ENCODE results near the gene VIM. TPM values are rescaled to one million over a fixed set of nuclear protein-coding genes. Genes with fewer than 3 reads are reported as not detected.

VIM gene
- total and polyA plus RNA-seq, 2 experiments from 2014 or later = 131 to 228 TPM

DNA sequence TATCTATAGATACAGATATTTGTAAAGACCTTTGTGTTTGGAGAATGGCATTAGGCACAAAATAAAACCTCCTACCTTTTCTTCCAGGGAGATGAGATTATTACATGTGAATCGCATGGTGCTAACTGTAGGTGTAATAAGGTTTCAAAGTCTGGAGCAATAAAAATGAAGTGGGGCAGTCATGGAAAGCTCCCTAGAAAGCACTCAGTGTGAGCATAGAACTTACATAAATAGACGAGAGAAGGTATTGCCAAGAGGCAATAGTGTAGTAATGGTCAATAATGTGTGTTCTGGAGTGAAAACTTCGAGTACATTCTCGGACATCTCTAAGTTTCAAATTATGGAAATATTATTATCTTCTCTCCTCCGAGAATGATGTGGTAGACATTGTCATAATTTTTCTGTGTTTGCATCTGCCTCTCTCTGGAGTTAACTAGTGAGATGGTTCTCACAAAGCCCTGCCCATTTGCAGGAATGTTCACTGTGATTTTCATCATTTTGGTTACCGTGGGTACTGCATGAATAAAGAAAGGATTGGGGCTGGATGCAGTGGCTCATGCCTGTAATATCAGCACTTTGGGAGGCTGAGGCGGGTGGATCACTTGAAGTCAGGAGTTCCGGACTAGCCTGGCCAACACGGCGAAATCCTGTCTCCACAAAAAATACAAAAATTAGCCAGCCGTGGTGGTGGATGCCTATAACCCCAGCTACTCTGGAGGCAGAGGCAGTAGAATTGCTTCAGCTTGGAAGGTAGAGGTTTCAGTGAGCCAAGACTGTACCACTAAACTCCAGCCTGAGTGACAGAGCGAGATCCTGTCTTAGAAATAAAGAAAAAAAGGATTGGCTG, 10.6 kb downstream of the VIM start (continued):
- TF ChIP-seq NANOG (IDR thresholded peaks at IDR 0.05; ENCODE audit: borderline replicate concordance) = no peak
- TF ChIP-seq, protein P1, sequence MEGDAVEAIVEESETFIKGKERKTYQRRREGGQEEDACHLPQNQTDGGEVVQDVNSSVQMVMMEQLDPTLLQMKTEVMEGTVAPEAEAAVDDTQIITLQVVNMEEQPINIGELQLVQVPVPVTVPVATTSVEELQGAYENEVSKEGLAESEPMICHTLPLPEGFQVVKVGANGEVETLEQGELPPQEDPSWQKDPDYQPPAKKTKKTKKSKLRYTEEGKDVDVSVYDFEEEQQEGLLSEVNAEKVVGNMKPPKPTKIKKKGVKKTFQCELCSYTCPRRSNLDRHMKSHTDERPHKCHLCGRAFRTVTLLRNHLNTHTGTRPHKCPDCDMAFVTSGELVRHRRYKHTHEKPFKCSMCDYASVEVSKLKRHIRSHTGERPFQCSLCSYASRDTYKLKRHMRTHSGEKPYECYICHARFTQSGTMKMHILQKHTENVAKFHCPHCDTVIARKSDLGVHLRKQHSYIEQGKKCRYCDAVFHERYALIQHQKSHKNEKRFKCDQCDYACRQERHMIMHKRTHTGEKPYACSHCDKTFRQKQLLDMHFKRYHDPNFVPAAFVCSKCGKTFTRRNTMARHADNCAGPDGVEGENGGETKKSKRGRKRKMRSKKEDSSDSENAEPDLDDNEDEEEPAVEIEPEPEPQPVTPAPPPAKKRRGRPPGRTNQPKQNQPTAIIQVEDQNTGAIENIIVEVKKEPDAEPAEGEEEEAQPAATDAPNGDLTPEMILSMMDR (conservative IDR thresholded peaks at IDR 0.05; ENCODE audit: low read depth in 2 of 2) = no peak
- TF ChIP-seq, protein P2, sequence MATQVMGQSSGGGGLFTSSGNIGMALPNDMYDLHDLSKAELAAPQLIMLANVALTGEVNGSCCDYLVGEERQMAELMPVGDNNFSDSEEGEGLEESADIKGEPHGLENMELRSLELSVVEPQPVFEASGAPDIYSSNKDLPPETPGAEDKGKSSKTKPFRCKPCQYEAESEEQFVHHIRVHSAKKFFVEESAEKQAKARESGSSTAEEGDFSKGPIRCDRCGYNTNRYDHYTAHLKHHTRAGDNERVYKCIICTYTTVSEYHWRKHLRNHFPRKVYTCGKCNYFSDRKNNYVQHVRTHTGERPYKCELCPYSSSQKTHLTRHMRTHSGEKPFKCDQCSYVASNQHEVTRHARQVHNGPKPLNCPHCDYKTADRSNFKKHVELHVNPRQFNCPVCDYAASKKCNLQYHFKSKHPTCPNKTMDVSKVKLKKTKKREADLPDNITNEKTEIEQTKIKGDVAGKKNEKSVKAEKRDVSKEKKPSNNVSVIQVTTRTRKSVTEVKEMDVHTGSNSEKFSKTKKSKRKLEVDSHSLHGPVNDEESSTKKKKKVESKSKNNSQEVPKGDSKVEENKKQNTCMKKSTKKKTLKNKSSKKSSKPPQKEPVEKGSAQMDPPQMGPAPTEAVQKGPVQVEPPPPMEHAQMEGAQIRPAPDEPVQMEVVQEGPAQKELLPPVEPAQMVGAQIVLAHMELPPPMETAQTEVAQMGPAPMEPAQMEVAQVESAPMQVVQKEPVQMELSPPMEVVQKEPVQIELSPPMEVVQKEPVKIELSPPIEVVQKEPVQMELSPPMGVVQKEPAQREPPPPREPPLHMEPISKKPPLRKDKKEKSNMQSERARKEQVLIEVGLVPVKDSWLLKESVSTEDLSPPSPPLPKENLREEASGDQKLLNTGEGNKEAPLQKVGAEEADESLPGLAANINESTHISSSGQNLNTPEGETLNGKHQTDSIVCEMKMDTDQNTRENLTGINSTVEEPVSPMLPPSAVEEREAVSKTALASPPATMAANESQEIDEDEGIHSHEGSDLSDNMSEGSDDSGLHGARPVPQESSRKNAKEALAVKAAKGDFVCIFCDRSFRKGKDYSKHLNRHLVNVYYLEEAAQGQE (IDR thresholded peaks at IDR 0.05; ENCODE audit: unreplicated experiment) = no peak

DNA sequence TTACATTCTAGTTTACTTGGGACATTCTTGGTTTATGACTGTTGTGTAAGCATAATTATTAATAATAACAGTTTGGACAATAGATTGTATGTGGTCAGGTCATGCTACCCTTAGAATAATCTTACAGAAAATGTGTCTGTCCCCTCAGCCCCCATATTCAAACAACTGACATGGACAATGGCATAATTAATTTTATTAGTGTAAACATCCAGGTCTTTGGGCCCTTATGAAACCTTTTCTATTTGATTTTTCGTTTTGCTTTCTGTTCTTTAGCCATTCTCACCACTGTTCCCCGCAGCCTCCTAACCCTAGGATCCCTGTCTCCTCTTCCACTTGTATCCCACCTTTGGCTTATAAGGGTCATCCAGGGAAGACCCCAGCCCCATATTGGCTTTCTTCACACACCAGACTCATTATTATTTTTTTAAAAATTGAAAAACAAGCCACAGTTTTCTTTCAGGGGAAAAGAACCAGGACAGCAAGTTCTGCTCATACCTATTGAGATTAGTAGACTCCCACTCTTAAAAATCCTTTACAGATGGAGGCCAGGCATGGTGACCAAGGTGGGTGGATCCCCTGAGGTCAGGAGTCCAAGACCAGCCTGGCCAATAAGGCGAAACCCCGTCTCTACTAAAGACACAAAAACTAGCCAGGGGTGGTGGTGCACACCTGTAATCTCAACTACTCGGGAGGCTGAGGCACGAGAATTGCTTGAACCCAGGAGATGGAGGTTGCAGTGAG, 11.5 kb downstream of the VIM start:
- Histone ChIP-seq H3K27me3 (ENCODE audit: insufficient read depth) (no peaks in the 10 kb centered on the region), H3K27ac (ENCODE audit: low read depth) (no peak overlapping the region), H3K4me3 (no peak overlapping the region), H4K20me1 (replicated peaks; ENCODE audit: insufficient read depth) (no peaks in the 10 kb centered on the region), H3K36me3 (ENCODE audit: insufficient read depth) (peaks cover 22% of the 10 kb centered on the region; the same call in 1 of the 2 replicates), H3F3A (replicated peaks; ENCODE audit: low read depth) (no peaks in the 10 kb centered on the region), H2AFZ (no peak overlapping the region), H3K79me2 (replicated peaks; ENCODE audit: insufficient read depth) (no peaks in the 10 kb centered on the region), H3K4me2 (no peak overlapping the region), H3K4me1 (ENCODE audit: insufficient read depth) (no peaks in the 10 kb centered on the region), H3K9me2 (ENCODE audit: insufficient read depth) (no peaks in the 10 kb centered on the region)
- no peaks in the 10 kb centered on the region for H3K4me1 Mint-ChIP-seq
- ATAC-seq (no peak), DNase-seq (ENCODE audit: low spot score) (no peak)
- H3K9me3 Mint-ChIP-seq = no peaks in the 10 kb centered on the region
- peaks cover 16% of the 10 kb centered on the region for H3K36me3 Mint-ChIP-seq (ENCODE audit: low read depth)
- H3K27ac Mint-ChIP-seq = no peak overlapping the region
- H3K4me3 Mint-ChIP-seq = no peak overlapping the region
- peaks cover 5% of the 10 kb centered on the region for H3K27me3 Mint-ChIP-seq (ENCODE audit: insufficient read depth, low read depth, poor library complexity)
- TF ChIP-seq, protein P2 (IDR thresholded peaks at IDR 0.05; ENCODE audit: unreplicated experiment) = no peak
- TF ChIP-seq JUNB (IDR thresholded peaks at IDR 0.05; ENCODE audit: unreplicated experiment) = no peak
- no peak for TF ChIP-seq ZNF331 (CRISPR knock-in tag; IDR thresholded peaks at IDR 0.05; ENCODE audit: low read depth)
- no peak for TF ChIP-seq EZH2phosphoT487 (IDR thresholded peaks at IDR 0.05; ENCODE audit: unreplicated experiment)
